WI38 (cell line): Measurements from ENCODE around the gene GRIA4.

Source experiments
- H3K4me3 ChIP-seq: 2 replicates; pipeline ENCODE4 v1.5.1; 2011; ENCODE audit warnings: low read depth, mild to moderate bottlenecking, control low read depth, low read length
- CTCF ChIP-seq: IDR thresholded peaks from 2 replicates; pipeline ENCODE4 v1.5.1; 2012; ENCODE audit warnings: low read depth, mild to moderate bottlenecking, control low read depth, low read length

GRIA4 gene

DNA sequence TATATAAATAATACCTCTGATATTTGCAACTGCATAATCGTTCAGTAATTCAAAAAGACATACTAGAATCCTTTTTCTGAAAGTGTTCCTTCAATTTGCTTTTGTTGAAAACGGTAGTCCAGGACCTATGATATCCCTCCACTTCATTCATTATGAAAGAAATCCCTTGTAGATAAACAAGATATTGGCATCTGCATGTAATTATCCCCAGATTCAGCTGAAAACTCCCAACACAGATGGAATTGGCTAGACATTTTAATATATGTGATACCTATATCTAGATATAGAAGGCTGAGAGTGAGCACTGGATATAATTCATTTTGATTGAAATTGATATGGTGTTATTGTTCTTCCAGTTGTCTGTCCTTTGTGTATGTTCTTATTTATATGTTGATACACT lies 302.8 kb downstream of the GRIA4 start:
- TF ChIP-seq CTCF: no peak

DNA sequence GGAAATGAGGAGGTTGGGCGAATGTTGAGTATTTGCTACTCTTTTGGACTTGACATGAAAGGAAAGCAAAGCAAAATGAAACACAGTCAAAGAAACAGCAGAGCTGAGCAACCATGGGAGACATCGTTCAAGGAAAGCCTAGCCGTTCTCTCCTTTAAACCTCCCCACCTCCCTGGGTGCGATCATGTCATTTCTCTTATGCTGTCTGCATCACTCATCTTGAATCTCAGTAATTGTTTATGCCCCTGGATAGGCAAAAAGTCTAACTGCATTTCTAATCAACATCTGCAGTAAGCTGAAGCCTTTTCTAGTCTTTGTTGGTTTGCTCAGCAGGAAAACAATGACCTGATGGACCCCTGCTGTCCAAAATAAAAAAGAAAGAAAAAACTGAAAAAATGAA lies 305.1 kb downstream of the GRIA4 start:
- TF ChIP-seq CTCF: no peak
- H3K4me3 ChIP-seq: no peak overlapping the region

More for the DNA sequence above, 302.8 kb downstream of the GRIA4 start:
- H3K4me3 ChIP-seq: no peak overlapping the region

- H3K4me3 ChIP-seq: no peak overlapping the region
- TF ChIP-seq CTCF: no peak
These were observed 308.2 kb downstream of the GRIA4 start for GRCh38 chr11:105918039-105918438.

- H3K4me3 ChIP-seq: no peak overlapping the region
- TF ChIP-seq CTCF: no peak
These were observed 308.7 kb downstream of the GRIA4 start for GRCh38 chr11:105918600-105918999.

DNA sequence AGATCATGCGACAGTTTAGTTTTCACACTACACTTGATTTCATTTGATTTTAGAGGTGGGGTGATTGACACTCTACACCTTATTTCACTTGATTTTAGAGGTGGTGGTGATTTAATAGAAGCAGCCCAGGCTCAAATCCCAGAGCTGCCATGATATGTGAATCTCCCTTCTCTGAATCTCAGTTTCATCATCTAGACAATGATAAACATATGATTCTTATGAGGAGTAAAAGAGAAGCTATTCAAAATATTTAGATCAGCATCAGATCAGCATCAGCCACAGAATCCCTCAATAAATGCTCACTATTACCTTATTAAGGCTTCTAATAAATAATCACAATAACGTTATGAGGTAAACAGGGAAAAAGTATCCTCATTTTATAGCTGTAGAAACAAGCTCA lies 313.4 kb downstream of the GRIA4 start:
- H3K4me3 ChIP-seq: no peak overlapping the region

DNA sequence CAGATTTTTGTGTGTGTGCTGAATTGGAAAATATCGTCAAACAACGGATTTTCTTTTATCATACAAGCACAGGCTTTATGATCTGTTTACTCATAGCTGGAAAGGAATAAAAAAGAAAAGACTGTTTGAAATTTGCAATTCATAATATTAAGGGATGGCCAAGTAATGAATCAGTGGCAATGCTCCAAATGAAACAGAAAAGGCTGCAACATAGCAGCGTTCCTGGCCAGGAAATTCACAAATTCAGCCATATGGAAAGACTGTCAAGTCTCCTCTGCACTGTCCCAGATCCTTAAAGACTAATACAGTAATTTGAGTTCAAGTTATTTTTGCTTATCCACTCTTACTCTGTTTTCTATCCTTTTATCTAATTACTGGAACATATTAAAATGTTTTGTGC lies 313.9 kb downstream of the GRIA4 start:
- H3K4me3 ChIP-seq: no peak overlapping the region
- TF ChIP-seq CTCF: no peak

More for the DNA sequence above, 313.4 kb downstream of the GRIA4 start:
- TF ChIP-seq CTCF: no peak

DNA sequence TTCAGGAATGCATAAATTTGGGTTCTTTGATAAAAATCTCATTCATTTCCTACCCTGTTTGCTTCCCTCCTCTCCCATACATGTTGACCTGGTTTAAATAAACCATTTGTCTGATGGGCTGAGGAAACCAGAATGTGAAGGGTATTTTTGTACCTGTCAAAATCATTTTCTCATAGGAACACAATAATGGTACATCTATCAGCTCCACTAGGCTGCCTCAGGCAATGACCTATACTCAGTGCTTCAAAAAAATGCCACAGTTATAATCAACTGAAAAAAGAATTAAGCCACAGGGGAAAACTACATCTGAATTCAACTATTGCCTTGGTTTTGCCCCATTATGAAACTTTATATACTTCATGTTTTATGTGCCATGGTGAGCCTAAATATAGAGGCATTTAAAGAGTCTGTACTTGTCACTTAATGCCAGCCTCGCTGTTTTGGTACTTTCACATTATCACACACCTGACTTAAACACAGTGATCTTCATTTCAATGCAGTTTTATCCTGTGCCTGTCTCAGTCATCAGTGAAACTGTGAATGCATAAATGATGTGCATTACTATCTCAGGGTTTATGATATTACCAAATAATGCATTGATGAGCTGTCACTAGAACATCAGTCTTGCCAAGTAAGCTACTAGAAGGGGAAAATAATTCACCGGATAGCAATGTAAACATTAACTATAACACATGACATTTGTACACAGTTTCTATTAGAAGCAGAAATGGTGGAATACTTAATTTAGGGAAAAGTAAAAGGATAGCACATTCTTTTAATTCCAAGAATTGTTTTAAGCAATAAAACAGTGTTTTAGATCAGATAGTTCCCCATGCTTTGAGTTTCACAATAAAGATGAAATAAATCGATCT lies 319.4 kb downstream of the GRIA4 start:
- H3K4me3 ChIP-seq: no peak overlapping the region

More for the DNA sequence above, 319.4 kb downstream of the GRIA4 start:
- no peak for TF ChIP-seq CTCF
